GM21360 (cell line): Measurements from ENCODE around the gene FNDC5.
"Not testable (repeated sequence)": the region's sequence is repeated elsewhere in the genome, so short reads cannot be mapped to it uniquely, and the experiment has no call there.

Source experiments
- ATAC-seq: cut with Tn5 transposase; IDR thresholded peaks from one replicate; pipeline ENCODE4 v1.9.1; 2021; ENCODE audit warnings: mild to moderate bottlenecking, moderate library complexity; ENCODE audit not compliant: unreplicated experiment

FNDC5 gene

DNA sequence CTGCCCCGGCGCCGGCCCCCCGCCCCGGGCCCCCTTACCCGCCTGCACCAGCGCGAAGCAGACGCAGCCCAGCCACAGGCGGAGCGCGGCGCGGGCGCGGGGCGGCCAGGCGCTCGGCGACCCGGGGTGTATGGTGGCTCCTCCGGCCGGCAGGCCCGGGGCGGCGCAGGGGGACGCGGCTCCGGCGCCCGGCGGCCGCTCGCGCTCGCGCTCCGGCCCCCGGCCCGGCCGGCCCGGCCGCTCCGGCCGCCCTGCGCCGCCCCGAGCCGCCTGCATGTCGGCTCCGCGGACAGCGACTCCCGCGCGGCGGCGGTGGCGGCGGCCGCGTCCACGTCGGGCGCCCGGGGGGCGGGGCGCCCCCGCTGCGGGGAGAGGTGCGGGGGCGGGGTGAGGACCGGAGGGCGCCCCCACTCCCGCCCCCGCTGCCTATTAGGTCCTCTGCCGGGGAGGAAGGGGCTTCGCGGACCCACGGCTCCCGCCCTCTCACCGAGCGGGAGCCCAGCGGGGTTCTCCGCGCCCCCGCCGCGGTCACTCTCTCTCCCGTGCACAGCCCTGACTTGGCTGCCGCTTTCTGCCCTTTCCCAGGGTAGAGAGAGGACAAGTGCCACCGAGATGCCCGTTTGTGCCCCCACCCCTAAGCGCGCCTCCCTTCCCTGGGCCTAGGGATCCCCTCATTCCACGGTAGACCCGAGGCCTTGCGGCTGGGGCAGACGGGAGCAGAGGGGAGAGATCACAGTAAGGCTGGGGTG lies at the start of gene FNDC5:
TSS of gene FNDC5 (minus strand) at position 298 of the 749 bp plus-strand sequence.
- ATAC-seq, result no peak

DNA sequence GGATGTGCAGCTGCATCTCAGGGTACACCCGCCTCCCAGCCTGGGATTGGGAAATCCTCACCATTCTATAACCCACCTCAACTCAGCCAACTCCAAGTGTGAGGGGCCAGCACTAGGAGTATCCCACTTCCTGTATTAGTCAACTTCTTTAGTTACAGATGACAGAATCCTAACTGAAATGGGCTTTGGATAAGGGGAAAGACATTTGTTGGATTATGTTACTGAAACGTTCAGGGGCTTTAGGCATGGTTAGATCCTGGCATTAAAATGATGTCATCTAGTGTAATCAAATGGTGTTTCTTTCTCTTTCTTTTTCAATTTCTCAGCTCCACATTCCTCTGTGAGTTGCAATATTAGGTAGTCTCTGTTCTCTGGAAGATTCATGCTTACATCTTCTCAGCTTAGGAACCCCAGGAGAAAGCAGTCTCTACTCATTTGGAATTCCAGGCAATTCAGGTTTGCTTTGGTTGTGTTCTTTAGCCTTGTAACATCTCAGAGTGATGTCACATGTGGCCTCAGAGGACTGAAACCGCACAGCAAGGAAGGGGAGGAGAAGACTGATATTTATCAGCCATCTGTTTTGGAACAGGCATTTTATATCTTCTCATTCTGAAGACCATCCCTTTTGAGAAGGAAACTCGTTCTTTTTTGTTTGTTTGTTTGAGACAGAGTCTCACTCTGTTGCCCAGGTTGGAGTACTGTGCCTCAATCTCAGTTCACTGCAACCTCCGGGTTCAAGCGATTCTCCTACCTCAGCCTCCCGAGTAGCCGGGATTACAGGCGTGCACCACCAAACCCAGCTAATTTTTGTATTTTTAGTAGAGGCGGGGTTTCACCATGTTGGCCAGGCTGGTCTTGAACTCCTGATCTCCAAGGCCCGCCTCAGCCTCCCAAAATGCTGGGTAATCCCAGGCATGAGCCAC lies 49.4 kb upstream of the FNDC5 start:
- no peak for ATAC-seq

DNA sequence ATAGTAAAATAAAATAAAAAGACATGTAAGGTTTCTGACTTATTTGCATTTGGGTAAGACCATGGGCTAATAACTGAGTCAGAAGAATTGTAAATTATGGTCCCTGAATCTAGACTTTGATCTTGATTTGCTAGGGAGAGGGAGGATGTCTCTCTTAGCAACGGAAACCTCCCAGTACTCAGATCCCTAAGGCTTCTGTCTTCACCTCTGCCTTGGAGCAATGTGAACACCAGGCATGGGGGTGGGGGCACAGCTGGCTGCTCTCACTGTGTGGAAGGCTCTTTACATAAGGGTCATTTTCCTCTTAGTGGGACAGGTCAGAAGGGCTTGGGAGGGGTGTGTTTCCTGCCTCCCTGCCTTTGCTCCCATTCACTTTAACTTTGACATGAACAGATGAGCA lies 47.5 kb upstream of the FNDC5 start:
- ATAC-seq, result no peak

DNA sequence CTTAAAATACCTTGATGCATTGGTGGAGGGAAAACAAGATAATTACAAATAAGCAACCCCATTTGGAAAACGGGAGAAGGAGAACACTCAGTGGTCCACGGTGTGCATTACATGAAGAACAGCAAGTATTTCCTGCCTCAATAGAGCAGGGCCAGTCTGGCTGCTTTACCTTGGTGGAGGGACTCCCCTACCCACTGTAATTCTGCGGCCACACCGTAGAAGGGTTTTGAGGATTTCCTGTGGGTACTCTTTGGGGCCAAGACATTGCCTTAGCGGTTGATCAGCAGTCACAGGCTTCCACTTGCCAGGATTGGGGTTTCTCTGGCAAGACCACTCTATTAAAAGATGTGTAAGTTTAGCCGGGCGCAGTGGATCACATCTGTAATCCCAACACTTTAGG lies 46.8 kb upstream of the FNDC5 start:
- no peak for ATAC-seq

DNA sequence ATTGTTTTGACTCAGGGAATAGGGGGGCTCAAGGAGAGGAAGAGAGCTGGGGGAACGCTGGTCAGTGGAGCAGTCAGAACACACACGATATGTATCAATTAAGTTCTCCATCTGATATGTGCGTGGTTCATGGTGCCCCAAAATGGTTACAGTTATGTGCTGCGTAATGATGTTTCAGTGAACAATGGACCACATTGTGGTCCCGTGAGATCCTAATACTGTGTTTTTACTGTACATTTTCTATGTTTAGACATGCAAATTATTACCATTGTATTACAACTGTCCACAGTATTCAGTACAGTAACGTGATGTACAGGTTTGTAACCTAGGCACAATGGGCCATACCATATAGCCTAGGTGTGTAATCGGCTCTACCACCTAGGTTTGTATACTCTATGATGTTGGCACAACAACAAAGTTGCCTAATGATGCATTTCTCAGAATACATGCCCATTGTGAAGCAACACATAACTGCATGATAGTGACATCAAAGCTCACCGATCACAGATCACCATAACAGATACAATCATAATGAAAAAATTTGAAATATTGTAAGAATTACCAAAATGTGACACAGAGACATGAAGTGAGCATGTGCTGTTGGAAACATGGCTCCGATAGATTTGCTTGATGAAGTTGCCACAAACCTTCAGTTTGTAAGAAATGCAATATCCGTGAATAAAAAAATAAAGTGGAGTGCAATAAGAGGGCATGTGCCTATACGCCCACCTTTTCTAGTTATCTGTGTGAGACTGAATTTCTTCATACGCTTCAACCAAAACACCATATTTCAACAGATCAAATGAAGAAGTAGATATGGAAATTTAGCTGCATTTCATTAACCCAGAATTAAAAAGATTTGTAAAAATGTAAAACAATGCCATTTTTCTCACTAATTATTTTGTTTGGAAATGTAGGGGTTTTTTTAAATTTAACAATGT lies 45.3 kb upstream of the FNDC5 start:
- ATAC-seq, result no peak

DNA sequence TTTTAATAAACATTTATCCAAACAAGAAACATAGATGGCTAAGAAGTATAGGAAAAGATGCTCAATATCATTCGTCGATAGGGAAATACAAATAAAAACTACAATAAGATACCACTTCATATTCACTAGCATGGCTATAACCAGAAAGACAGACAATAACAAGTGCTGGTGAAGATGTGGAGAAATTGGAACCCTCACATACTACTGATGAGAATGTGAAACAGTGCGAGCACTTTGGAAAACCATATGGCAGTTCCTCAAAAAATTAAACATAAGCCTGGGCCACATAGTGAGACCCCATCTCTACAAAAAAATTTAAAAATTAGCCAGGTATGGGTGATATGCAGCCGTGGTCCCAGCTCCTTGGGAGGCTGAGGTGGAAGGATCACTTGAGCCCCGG lies 39.6 kb upstream of the FNDC5 start:
- no peak for ATAC-seq

DNA sequence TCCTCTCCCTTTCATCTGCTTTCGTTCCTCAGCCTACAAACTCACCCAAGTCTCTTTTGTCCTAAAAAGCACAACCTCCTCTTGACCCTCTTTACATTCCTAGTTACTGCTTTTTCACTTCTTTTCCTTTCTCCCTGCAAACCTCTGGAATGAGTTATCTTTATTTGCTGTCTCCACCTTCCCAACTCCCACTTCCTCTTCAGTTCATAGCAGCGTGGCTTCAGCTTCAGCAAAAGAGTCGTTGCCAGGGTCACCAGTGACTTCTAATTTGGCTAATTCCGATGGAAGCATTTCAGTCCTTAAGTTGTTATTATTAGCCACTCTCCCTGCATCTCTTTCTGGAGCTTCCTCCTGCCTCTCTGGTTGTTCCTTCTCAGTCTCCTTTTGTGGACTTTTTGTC lies 36.7 kb upstream of the FNDC5 start:
- ATAC-seq, result no peak

DNA sequence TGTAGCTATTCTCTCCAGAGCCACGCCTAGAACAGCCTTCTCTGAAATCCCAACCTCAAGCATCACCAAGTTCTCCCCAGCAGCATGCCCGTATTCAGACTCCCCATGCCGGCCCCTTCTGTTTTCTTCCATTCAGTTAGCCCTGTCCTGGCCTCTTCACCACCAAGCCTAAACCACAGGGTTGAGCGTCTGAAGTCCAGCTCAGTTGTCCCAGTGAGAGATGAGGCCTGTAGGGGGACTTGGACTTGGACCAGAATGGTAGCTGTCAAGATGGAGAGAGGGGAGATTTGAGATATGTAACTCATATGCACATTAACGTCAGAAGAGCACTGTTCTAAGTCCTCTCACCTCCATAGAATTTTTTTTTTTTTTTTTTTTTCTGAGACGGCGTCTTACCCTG lies 35.9 kb upstream of the FNDC5 start:
- ATAC-seq, result no peak

DNA sequence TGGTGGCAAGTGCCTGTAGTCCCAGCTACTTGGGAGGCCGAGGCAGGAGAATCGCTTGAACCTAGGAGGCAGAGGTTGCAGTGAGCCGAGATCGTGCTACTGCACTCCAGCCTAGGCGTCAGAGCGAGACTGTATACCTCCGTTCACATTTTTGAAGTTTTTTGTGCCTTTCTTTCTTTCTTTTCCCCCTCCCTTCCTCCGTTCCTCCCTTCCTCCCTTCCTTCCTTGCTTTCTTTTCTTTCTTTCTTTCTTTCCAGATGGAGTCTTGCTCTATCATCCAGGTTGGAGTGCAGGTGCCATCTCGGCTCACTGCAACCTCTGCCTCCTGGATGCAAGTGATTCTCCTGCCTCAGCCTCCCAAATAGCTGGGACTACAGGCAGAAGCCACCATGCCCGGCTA lies 34.9 kb upstream of the FNDC5 start:
- not testable (repeated sequence) for ATAC-seq

DNA sequence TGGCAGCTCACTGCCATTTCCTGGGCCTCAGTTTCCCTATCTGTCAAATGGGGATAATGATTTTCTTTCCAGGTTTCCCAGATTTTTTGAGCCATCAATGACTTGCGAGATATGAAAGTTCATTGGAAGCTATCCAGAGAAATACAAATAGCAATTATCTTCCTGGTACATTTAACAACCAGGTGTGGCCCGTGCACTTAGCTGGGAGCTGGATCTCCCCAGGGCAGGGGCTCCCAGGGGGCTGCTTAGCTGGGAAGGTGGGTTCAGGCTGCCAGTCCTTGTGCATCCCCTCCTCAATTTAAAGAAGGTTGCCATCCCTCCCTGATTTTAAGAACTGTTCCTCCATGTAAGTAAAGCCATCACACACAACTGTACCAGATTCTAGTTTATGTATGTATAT lies 34.1 kb upstream of the FNDC5 start:
- ATAC-seq, result no peak

DNA sequence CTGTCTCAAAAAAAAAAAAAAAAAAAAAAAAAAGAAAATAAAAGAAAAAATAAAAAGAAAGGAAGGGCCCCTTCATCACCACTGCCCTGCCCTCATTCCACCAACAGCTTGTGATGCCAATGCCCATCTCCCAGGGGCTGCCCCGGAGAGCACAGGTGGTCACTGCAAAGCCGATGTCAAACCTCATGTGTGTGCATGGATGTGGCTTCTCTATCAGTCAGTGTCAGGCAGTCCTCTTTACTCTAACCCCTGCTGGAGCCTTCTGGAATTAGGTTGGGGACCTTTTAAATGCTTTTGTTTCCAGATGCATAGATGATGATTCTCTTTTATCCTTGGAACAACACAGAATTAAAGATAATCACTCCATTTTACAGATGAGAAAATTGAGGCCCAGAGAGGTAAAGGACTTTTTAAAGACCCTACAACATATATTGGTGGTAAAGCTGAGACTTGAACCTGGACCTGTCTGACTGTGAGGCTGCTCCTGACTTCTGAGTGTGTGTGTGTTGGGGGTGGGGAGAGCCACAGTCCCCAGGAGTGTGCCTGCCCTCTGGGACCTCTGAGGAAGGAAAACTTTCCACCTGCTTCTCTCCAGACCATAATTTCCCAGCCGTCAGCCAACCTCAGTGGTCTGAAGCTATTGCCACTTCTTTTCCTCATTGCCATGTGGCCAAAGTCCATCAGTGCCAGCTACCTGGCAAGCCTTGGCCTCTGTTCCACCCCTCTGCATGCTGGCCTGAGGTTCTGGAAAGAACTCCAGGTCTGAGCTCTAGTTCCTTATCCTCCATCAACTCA lies 33.5 kb upstream of the FNDC5 start:
- no peak for ATAC-seq

DNA sequence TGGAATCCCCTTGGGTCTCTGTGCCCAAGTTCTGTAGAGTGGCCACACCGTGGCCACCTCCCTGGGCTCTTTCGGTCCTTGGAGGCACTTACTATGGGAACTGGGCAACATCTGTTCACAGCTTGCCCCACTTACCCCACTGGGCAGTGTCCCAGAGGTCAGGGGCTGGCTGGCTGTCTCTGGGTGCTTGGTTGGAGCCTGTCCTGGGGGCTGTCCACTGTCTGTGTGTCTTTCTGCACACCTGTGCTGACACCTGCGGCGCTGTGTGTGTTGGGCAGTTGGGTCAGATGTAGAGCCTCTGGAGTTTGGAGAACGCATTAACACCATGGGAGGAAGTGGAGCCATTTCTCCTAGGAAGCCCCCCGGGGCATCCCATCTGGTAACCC lies 31.8 kb upstream of the FNDC5 start:
- no peak for ATAC-seq

DNA sequence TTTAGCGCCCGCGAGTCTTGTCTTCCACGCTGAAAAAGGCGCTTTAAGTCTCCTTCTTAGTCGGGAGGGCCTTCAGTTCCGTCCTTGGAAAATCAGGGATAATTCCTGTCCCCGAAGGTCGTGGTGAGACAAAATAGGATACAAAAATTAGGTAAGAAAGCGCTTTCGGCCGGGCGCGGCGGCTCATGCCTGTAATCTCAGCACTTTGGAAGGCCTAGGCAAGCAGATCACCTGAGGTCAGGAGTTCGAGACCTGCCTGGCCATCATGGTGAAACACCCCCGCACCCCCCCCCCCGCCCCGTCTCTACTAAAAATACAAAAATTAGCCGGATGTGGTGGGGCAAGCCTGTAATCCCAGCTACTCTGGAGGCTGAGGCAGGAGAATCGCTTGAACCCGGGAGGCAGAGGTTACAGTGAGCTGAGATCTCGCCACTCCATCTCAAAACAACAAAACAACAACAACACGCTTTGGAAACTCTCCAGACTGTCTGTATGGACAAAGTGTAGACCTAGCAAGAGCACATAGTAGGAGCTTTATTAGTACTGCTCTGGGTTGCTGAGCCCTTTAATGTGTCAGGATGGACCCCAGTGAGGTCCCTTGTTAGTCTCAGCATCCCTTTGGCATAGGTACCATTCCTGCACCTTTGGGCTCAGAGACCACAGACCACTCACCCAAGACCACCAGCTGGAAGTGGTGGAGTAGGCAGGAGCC lies 31.3 kb upstream of the FNDC5 start:
- ATAC-seq, result no peak

DNA sequence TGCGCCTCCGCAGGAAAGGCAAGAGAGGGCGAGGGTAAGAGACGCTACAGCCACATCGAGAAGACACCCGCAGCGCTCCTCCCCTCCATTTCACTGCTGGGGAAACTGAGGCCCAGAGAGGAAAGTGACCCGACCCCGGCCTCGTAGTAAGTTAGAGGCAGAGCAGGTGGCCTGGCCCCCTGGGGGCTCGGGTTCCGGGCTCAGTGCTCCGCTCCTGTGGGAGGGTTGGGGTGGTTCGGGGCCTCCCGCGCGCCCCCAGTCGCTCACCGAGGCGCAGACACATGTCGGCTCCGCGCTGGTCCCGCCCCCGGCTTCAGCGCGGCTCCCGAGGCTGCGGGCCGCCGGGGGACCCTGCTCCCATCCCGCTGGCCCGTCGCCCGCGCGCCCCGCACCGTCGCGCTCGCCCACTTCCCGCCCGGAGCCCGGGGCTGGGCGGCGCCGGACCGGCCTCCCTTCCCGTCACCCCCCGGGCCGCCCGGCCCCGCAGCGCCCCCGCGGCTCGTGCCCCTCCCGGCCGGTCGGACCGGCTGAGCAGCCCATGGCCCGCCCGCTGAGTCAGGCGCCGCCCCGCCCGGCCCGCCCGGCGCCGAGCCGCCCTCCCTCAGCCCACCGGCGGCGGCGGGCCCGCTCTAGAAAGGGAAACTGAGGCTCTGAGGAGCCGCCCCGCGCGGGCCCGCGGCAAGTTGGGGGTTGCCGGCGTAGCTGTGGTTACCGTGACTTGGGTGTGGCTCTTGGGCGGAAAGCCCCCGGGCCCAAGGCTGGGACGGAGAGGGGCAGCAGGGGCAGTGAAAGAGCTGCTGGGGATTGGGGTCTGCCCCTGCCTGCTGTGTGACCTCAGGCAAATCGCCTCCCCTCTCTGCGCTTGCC lies 30.5 kb upstream of the FNDC5 start, which contains the start of gene TMEM54:
TSS of gene TMEM54 (minus strand) at position 434 of the 867 bp plus-strand sequence. CDS start at position 283, 151 bp downstream.
- ATAC-seq, result no peak

DNA sequence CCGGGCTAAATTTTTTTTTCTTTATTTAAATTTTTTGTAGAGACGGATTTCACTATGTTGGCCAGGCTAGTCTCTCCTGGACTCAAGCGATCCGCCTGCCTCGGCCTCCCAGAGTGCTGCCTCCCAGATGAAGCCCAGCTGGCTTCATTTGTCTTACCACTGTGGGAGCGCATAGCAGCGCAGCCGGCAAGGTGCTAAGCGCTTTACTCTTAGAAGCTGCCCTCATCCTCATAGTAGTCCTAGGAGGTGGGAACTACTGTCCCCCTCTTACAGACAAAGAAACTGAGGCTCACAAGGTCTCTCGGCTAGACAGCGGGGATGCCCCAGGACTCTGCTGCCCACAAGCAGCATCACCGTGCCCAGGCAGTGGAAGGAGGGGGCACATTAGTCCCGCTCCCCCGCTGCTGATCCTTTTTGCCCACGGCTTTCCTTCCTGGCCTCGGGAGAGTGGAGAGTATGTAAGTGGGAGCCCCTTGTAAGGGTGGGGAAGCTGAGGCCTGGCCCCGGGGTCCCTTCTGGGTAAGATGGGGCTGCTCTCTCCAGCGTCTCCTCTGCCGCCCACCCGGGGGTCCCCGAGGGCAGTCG lies 29.8 kb upstream of the FNDC5 start:
- no peak for ATAC-seq

DNA sequence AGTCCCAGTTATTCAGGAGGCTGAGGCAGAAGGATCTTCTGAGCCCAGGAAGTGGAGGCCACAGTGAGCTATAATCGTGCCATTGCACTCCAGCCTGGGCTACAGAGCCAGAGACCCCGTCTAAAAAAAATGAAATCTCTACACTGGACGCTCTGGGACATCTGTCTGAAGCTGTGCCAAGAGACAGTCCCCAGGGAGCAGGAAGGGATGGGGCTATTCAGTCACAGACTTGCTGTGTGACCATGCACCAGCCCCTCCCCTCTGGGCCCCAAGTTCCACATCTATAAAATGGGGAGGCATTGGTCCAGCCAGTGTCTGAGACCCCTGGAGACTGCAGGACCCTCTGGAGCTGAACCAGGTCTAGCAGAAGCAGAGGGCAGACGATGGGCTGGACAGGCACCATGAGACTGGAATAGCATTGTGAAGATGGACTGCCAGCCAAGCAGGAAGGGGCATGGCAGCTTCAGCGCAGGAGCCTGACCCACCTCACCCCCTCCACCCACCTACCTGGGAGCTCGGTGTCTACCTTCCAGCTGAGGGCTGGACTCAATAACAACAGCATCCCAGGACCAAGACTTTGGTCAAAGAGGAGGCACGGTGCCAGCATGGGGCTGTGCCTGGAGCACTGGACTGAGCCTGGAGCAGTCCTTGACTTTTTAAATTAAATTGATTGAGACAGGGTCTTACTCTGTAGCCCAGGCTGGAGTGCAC lies 29.0 kb upstream of the FNDC5 start:
- ATAC-seq, result no peak

DNA sequence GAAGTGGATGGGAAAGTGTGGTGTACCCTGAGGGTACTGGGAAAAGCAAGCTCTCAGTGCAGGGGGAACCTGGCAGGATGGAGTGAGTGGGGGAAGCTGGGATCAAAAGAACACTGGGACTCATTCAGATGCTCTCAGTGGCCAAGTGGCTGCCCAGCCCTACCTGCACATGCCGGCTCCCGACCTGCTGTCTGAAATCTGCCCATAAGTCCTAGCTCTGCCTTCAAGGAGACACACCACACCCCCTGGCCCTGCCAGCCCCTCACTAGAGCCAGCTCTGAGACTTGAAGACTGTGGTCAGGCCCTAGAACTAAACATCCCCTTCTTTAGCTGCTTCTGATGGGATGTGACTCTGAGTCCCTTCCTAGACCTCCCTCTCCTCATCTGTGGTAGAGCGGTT lies 28.2 kb upstream of the FNDC5 start:
- ATAC-seq, result no peak

DNA sequence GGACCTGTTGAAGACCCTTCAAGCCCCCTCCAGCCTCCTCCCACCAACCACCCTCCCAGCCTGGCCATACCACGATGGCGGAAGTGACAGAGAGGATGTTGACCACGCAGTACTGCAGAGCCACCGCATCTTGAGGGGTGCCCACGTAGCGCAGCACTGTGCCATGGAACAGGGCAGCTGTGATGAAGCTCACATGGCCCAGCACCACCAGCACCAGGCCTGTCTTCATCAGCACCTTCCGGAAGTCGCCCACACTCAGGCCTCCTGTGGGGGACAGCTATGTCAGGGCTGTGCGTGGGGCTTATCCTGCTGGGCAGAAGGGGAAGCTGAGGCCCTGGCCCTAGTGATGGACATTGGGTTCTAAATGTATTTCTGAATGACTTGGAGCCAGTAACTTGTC lies 27.3 kb upstream of the FNDC5 start:
- no peak for ATAC-seq
